ENCODE results near the gene OMD.

Gene OMD

GRCh38 chr9:92381775-92382174 is 42.5 kb downstream of the OMD start:
- in situ Hi-C loops (cut with MboI; ENCODE audit: low pct_unique_long_range_greater_than_20kb, low sequenced_read_pairs, unreplicated experiment) = no loop called here
- no peak for DNase-seq (ENCODE audit: low spot score)
- TF ChIP-seq CTCF (IDR thresholded peaks at IDR 0.05; ENCODE audit: extremely low read depth, insufficient read depth, missing control alignments) = no peak

- TF ChIP-seq CTCF (IDR thresholded peaks at IDR 0.05; ENCODE audit: extremely low read depth, insufficient read depth, missing control alignments) = no peak
- no peak for DNase-seq (ENCODE audit: low spot score)
- in situ Hi-C loops (cut with MboI; ENCODE audit: low pct_unique_long_range_greater_than_20kb, low sequenced_read_pairs, unreplicated experiment) = no loop called here
Measured at GRCh38 chr9:92380603-92381002, 43.7 kb downstream of the OMD start.

GRCh38 chr9:92378865-92379560 is 45.3 kb downstream of the OMD start:
- DNase-seq (ENCODE audit: low spot score) = no peak
- TF ChIP-seq CTCF (IDR thresholded peaks at IDR 0.05; ENCODE audit: extremely low read depth, insufficient read depth, missing control alignments) = no peak
- in situ Hi-C loops (cut with MboI; ENCODE audit: low pct_unique_long_range_greater_than_20kb, low sequenced_read_pairs, unreplicated experiment) = no loop called here

GRCh38 chr9:92377876-92378275 is 46.4 kb downstream of the OMD start:
- no peak for TF ChIP-seq CTCF (IDR thresholded peaks at IDR 0.05; ENCODE audit: extremely low read depth, insufficient read depth, missing control alignments)
- in situ Hi-C loops (cut with MboI; ENCODE audit: low pct_unique_long_range_greater_than_20kb, low sequenced_read_pairs, unreplicated experiment) = no loop called here
- DNase-seq (ENCODE audit: low spot score) = no peak

- DNase-seq (ENCODE audit: low spot score) = no peak
- in situ Hi-C loops (cut with MboI; ENCODE audit: low pct_unique_long_range_greater_than_20kb, low sequenced_read_pairs, unreplicated experiment) = no loop called here
- TF ChIP-seq CTCF (IDR thresholded peaks at IDR 0.05; ENCODE audit: extremely low read depth, insufficient read depth, missing control alignments) = no peak
Measured at GRCh38 chr9:92373167-92373566, 51.1 kb downstream of the OMD start.

GRCh38 chr9:92369075-92369474 is 55.2 kb downstream of the OMD start:
- DNase-seq (ENCODE audit: low spot score) = no peak
- in situ Hi-C loops (cut with MboI; ENCODE audit: low pct_unique_long_range_greater_than_20kb, low sequenced_read_pairs, unreplicated experiment) = no loop called here
- no peak for TF ChIP-seq CTCF (IDR thresholded peaks at IDR 0.05; ENCODE audit: extremely low read depth, insufficient read depth, missing control alignments)

Data from GM13977 (cell line).